T-helper 2 cell (primary cell): ENCODE measurements around the gene PTPRD.
"Not testable (repeated sequence)": the region's sequence is repeated elsewhere in the genome, so short reads cannot be mapped to it uniquely, and the experiment has no call there.

Experiments used
- DNase-seq, 5 experiments: peaks; one replicate each; pipeline versions ENCODE4 v3.0.0 to v3.0.0-alpha.2; 2012 to 2022

PTPRD gene

GRCh38 chr9:9102295-9102694 lies 1510.5 kb downstream of the PTPRD start:
- DNase-seq: no peak

GRCh38 chr9:9100070-9100469 lies 1512.7 kb downstream of the PTPRD start:
- no peak for DNase-seq

- no peak for DNase-seq
Measured at GRCh38 chr9:9099646-9100045, 1513.2 kb downstream of the PTPRD start.

- DNase-seq: not testable (repeated sequence)
Measured at GRCh38 chr9:9097254-9097653, 1515.5 kb downstream of the PTPRD start.

GRCh38 chr9:9091387-9091786 lies 1521.4 kb downstream of the PTPRD start:
- no peak for DNase-seq

GRCh38 chr9:9079473-9079872 lies 1533.3 kb downstream of the PTPRD start:
- no peak for DNase-seq

GRCh38 chr9:9078301-9078700 lies 1534.5 kb downstream of the PTPRD start:
- DNase-seq: no peak

- no peak for DNase-seq
Measured at GRCh38 chr9:9061627-9062026, 1551.2 kb downstream of the PTPRD start.

- DNase-seq: no peak
Measured at GRCh38 chr9:9054354-9054992, 1558.3 kb downstream of the PTPRD start.

GRCh38 chr9:9045572-9045971 lies 1567.2 kb downstream of the PTPRD start:
- no peak for DNase-seq

GRCh38 chr9:9045072-9045471 lies 1567.7 kb downstream of the PTPRD start:
- no peak for DNase-seq

- not testable (repeated sequence) for DNase-seq
Measured at GRCh38 chr9:9043788-9044187, 1569.0 kb downstream of the PTPRD start.

GRCh38 chr9:9041756-9042155 lies 1571.0 kb downstream of the PTPRD start:
- no peak for DNase-seq

GRCh38 chr9:9033022-9033421 lies 1579.8 kb downstream of the PTPRD start:
- DNase-seq: no peak

- DNase-seq: no peak
Measured at GRCh38 chr9:9016597-9016996, 1596.2 kb downstream of the PTPRD start.

GRCh38 chr9:9004810-9005209 lies 1608.0 kb downstream of the PTPRD start:
- DNase-seq: no peak

GRCh38 chr9:9002826-9003583 lies 1609.8 kb downstream of the PTPRD start:
- DNase-seq: no peak

GRCh38 chr9:8980496-8981013 lies 1632.2 kb downstream of the PTPRD start:
- no peak for DNase-seq

GRCh38 chr9:8978334-8978733 lies 1634.5 kb downstream of the PTPRD start:
- DNase-seq: no peak

- peak in 1 of 5 experiments; percentile 5 for DNase-seq
Measured at GRCh38 chr9:8968350-8968749, 1644.5 kb downstream of the PTPRD start.

- no peak for DNase-seq
Measured at GRCh38 chr9:8963885-8964284, 1648.9 kb downstream of the PTPRD start.

- no peak for DNase-seq
Measured at GRCh38 chr9:8962084-8962483, 1650.7 kb downstream of the PTPRD start.

- DNase-seq: no peak
Measured at GRCh38 chr9:8961186-8961851, 1651.5 kb downstream of the PTPRD start.

- DNase-seq: no peak
Measured at GRCh38 chr9:8960254-8960653, 1652.5 kb downstream of the PTPRD start.
